ENCODE measurements around the gene GNL1.

Gene GNL1

GRCh38 chr6:30570263-30570662 is 14.0 kb upstream of the GNL1 start:
- no peak for DNase-seq

DNA sequence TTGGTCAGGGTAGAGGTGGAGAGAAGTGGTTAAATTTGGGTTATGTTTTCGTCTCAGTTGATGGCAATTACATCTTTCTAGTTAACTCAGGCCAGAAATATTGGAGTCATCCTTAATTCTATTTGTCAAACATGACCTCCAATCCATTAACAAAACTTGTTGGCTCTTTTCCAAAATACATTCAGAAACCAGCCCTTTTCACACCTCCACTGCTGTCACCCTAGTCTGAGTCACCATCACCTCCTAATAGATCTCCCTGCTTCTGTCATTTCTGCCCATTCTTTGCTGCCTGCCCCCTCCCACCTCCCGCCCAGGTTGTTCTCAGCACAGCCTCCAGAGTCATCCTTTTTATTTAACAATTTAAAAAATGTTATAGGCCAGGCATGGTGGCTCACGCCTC is 12.0 kb upstream of the GNL1 start:
- no peak for DNase-seq

DNA sequence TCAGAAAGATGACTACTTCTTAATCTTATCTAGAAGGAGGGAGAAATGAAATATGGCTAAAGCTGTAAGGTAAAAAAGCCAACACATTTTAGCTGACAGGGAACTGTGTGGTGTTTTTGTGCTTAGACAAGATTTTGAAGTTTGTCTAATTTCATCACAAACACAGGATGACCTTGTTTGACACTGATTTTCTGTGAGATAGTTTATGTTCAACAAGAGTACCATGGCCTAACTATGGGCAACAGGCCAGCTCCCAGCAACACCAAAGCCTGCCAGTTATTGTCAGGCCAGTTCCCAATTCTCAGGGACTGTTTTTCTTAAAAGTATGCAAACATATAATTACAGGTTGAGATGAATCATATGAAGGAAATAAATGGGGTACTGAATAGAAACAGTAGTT is 9.5 kb upstream of the GNL1 start:
- DNase-seq, result no peak

- DNase-seq, result no peak
Measured at GRCh38 chr6:30564114-30564513, 7.8 kb upstream of the GNL1 start.

- DNase-seq, result no peak
Measured at GRCh38 chr6:30562470-30563425, 6.5 kb upstream of the GNL1 start.

GRCh38 chr6:30560930-30561329 is 4.6 kb upstream of the GNL1 start:
- no peak for DNase-seq

GRCh38 chr6:30557683-30557981 is 1.3 kb upstream of the GNL1 start:
- DNase-seq, result no peak

DNA sequence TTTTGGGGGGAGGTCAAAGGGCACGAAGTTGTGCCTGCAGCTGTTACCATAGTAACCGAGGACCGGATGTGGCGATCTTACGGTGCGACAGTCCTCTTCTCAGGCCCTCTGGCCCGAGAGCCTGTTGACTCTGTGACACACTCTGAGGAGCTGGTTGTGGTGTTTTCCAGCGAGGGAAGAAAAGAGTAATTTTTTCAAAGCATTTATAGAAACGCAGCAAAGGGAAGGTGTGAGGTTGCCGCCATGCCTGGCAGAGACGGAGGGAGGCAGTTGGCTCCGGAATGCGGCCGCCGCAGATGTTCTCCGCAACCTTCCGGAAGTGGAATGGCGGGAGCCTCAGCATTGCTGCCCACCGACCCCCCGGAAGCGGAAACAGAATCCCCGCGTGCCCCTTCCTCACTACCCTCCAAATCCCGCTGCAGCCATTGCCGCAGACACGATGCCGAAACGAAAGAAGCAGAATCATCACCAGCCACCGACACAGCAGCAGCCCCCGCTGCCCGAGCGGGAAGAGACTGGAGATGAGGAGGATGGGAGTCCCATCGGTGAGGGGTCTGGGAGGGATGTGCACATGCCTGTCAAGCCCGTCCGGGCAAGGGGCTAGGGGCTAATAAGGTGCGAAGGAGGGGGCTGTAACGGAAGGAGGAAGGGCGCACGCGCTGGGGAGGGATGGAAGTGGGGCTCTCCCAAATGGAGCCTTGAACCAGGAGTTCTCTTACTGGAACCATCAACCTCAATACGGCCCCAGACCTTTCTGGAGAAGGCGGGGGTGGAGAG is 805 bp upstream of the GNL1 start, which contains the start of gene PRR3:
TSS of gene PRR3 (plus strand) at position 390 of the 777 bp plus-strand sequence. CDS start at position 440, 50 bp downstream.
- DNase-seq, result peak; percentile 97

- DNase-seq, result no peak
Measured at GRCh38 chr6:30555816-30556065, 548 bp downstream of the GNL1 start.

- peak; percentile 51 for DNase-seq
Measured at GRCh38 chr6:30554962-30555815, 1.1 kb downstream of the GNL1 start.

GRCh38 chr6:30554404-30554803 is 1.9 kb downstream of the GNL1 start:
- DNase-seq, result no peak

- no peak for DNase-seq
Measured at GRCh38 chr6:30548375-30548774, 7.9 kb downstream of the GNL1 start.

DNA sequence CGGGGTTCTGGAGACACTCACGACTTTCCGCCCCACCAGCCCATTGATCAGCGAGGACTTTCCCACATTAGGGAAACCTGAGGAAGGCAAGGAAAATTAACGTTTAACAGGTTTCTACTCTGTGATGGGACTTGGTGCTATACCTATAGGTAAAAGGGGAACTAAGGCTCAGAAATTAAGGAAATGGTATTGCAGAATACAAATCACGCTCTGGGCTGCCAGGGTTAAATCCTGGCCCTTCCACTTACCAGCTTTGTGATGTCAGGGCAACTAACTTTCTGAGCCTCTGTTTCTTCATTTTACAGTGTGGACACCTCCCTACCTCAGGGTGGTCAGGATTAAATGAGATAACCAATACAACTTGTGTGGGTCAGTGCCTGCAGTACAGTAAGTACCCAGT is 8.8 kb downstream of the GNL1 start:
- no peak for DNase-seq

DNA sequence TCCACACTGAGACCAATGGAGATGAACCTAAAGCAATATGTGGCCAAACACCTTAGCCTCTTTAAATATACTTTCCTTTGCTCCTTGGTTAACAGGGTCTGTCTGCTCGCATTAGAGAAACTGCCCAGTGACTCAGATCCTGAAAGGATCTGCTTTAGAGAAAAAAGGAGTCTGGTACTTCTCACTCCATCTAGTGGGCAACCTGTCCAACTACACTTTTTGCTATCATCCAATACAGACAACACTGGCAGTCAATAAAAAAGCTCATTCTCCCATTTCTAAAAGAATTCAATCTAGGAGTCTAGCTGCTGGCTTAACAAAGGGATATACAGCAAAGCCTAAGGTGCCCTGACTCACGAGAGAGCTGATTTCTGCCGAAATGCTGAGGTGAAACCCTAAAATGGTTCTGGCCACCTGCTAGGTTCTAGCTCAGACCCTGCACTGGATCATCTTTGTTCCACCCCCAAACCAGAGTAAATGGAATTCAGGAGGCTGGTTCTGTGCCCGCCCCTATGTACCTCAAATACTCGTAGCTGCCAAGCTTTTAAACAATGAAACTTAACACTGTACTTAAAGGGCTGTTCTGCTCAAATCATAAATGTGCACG is 11.5 kb downstream of the GNL1 start:
- DNase-seq, result peak; percentile 84

DNA sequence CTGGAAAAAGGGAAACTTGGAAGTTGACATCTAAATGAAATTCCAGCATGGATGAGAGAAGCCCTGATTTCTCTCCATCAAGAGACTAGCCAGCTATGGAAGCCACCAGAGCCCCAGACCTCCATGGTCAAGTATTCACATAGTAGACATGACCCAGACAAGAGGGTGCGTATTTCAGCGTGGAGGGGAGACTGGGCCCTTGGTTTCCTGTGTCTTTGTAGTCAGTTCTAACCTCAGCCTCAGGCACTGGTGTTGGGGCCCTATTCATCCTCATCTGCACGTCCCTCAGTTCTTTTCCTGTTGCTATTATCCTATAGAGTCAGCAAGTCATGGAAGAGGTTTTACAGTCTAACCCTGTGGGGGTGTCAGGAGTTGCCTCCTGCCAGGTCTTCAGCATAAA is 12.5 kb downstream of the GNL1 start:
- DNase-seq, result no peak

GRCh38 chr6:30542915-30543314 is 13.4 kb downstream of the GNL1 start:
- no peak for DNase-seq

DNA sequence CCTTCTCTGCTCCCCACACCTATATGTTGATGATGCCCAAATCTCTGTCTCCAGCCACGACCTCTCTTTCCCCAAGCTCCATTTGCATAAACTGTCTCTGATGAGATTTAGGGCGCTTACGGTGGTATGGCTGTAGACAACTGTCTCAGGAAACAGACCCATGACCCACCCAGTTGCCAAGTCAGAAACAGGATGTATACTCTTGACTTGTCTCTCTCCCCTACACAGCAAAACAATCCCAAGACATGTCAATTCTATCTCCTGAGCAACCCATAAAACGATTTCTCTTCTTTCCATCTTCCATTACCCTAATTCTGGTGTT is 13.9 kb downstream of the GNL1 start:
- DNase-seq, result no peak

DNA sequence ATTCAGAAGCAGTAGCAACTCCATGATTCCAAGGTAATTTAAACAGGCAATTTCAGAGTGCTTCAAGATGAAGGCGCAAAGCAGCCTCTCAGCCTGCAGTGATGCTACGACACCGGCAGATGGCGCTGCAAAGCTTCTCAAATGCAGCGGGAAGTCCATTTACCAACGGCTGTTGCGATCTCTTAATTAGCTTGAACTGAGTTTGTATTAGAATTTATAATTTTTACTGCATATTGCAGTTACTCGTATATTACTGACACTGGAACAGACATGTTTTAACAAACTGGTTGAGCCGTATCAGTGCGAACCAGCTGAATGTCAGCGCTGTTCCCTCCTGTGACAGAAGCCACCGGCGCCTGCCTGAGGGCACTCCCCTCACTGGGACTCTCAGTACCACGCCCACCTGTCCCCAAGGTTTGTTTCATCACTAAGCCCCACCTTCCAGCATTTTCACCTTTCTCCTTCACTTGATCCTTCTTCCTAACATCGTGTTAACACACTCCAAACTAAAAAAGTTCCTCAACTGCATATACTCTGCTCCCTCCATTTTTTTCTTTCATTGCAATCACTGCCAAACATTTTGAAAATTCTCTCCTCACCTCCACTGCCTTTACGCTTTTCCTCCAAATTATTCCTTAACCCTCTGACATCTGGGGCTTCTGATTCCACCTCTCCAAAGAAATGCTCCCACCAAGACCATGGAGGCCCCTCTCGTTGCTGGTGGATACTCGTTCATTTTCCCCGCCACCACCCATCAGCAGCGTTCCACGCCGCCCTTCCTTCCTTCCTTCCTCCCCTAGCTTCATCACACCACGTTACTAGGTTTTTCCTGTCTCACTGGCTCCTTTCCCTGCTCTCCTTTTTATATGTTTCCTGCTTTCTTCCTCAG is 14.5 kb downstream of the GNL1 start:
- peak; percentile 92 for DNase-seq

- no peak for DNase-seq
Measured at GRCh38 chr6:30537931-30538330, 18.4 kb downstream of the GNL1 start.

DNA sequence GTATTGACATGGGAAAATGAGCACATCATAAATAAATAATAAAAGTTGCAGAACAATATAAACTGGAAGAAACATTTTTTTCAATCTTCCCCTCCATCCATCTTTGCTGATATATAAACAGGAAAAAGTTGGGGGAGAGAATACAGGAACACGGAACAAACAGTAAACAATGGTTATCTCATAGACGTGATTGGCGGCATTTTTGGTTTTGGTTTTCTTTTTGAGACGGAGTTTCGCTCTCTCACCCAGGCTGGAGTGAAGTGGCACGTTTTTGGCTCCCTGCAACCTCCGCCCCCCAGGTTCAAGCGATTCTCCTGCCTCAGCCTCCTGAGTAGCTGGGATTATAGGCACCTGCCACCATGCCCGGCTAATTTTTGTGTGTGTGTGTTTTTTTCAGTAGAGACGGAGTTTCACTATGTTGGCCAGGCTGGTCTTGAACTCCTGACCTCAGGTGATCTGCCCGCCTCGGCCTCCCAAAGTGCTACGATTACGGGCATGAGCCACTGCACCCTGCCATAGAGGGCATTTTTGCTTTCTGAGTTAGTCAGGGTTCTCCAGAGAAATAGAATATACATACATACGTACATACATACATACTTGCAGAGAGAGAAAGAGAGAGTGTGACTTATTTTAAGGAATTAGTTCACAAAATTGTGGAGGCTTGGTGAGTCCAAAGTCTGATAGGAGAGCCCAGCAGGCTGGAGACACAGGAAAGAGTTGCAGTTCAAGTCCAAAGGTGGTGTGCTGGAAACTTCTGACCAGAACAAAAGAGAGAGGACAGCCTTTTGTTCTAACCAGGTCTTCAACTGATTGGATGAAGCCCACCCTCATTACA is 22.6 kb downstream of the GNL1 start:
- no peak for DNase-seq

- peak; percentile 63 for DNase-seq
Measured at GRCh38 chr6:30530014-30530413, 26.3 kb downstream of the GNL1 start.

Data from hematopoietic multipotent progenitor cell treated with erythropoietin and hydrocortisone succinate and interleukin-3 and kit ligand, for 4 days (in vitro differentiated cells).